ENCODE measurements around the gene BCR. TPM values are rescaled to one million over a fixed set of nuclear protein-coding genes. Genes with fewer than 3 reads are reported as not detected.

Gene BCR
- total RNA-seq, 2 experiments from 2014 or later = 62.3 to 63.3 TPM

GRCh38 chr22:23241562-23242472, 61.5 kb downstream of the BCR start:
- CTCF ChIA-PET = interaction anchor here (1.1 to 3.0 kb wide), 7 partner anchors 10 to 66 kb away, joined by 3 to 14 read pairs (median 6); no protein-coding TSS in a partner anchor
- H3K27ac Mint-ChIP-seq = peak overlapping the region; percentile 65
- H3K9me3 Mint-ChIP-seq = no peaks in the 10 kb centered on the region
- peaks cover 91% of the 10 kb centered on the region for H3K4me1 Mint-ChIP-seq (ENCODE audit: low read depth)
- H3K27me3 Mint-ChIP-seq (ENCODE audit: low read depth) = no peaks in the 10 kb centered on the region
- H3K36me3 Mint-ChIP-seq (ENCODE audit: low read depth) = peaks cover 12% of the 10 kb centered on the region
- H3K4me3 Mint-ChIP-seq = no peak overlapping the region
- no peak for DNase-seq
- intact Hi-C loops (cut with micrococcal nuclease) = loop anchor here (5.0 kb wide), 2 partner anchors 40 to 465 kb away; no protein-coding TSS in a partner anchor

- Mint-ChIP-seq H3K27ac (peak overlapping the region; percentile 86), H3K4me3 (peak overlapping the region; percentile 23), H3K36me3 (ENCODE audit: low read depth) (peaks cover 9% of the 10 kb centered on the region), H3K27me3 (ENCODE audit: low read depth) (no peaks in the 10 kb centered on the region), H3K9me3 (no peaks in the 10 kb centered on the region), H3K4me1 (ENCODE audit: low read depth) (peaks cover 91% of the 10 kb centered on the region)
- DNase-seq = no peak
- CTCF ChIA-PET = interaction anchor here (1.1 to 3.0 kb wide), 12 partner anchors 10 to 66 kb away, joined by 3 to 14 read pairs (median 6); no protein-coding TSS in a partner anchor
- intact Hi-C loops (cut with micrococcal nuclease) = loop anchor here (1.0 to 5.0 kb wide), 7 partner anchors 16 to 465 kb away; no protein-coding TSS in a partner anchor
These were observed 62.2 kb downstream of the BCR start for GRCh38 chr22:23242473-23243001.

- intact Hi-C loops (cut with micrococcal nuclease) = loop anchor here (1.0 to 5.0 kb wide), 7 partner anchors 17 to 464 kb away; no protein-coding TSS in a partner anchor
- peak; percentile 88 for DNase-seq
- peaks cover 8% of the 10 kb centered on the region for H3K36me3 Mint-ChIP-seq (ENCODE audit: low read depth)
- H3K27ac Mint-ChIP-seq = peak overlapping the region; percentile 87
- no peaks in the 10 kb centered on the region for H3K27me3 Mint-ChIP-seq (ENCODE audit: low read depth)
- peak overlapping the region; percentile 53 for H3K4me3 Mint-ChIP-seq
- CTCF ChIA-PET = interaction anchor here (0.6 to 3.0 kb wide), 13 partner anchors 9 to 1221 kb away, joined by 3 to 14 read pairs (median 5); no protein-coding TSS in a partner anchor
- peaks cover 91% of the 10 kb centered on the region for H3K4me1 Mint-ChIP-seq (ENCODE audit: low read depth)
- no peaks in the 10 kb centered on the region for H3K9me3 Mint-ChIP-seq
These were observed 62.8 kb downstream of the BCR start for GRCh38 chr22:23243006-23243573.

GRCh38 chr22:23243859-23244689, 63.8 kb downstream of the BCR start:
- DNase-seq = no peak
- no peaks in the 10 kb centered on the region for H3K9me3 Mint-ChIP-seq
- CTCF ChIA-PET = interaction anchor here (0.6 to 3.0 kb wide), 10 partner anchors 24 to 1220 kb away, joined by 3 to 14 read pairs (median 5); no protein-coding TSS in a partner anchor
- H3K27ac Mint-ChIP-seq = peak overlapping the region; percentile 87
- intact Hi-C loops (cut with micrococcal nuclease) = loop anchor here (1.0 to 5.0 kb wide), 7 partner anchors 18 to 463 kb away; no protein-coding TSS in a partner anchor
- H3K4me3 Mint-ChIP-seq = peak overlapping the region; percentile 53
- H3K36me3 Mint-ChIP-seq (ENCODE audit: low read depth) = peaks cover 8% of the 10 kb centered on the region
- peaks cover 89% of the 10 kb centered on the region for H3K4me1 Mint-ChIP-seq (ENCODE audit: low read depth)
- H3K27me3 Mint-ChIP-seq (ENCODE audit: low read depth) = no peaks in the 10 kb centered on the region

- no peak for DNase-seq
- intact Hi-C loops (cut with micrococcal nuclease) = loop anchor here (5.0 kb wide), 2 partner anchors 38 to 463 kb away; no protein-coding TSS in a partner anchor
- CTCF ChIA-PET = no interaction called here
- H3K4me1 Mint-ChIP-seq (ENCODE audit: low read depth) = peaks cover 88% of the 10 kb centered on the region
- H3K27me3 Mint-ChIP-seq (ENCODE audit: low read depth) = no peaks in the 10 kb centered on the region
- peaks cover 4% of the 10 kb centered on the region for H3K36me3 Mint-ChIP-seq (ENCODE audit: low read depth)
- no peak overlapping the region for H3K4me3 Mint-ChIP-seq
- H3K9me3 Mint-ChIP-seq = no peaks in the 10 kb centered on the region
- H3K27ac Mint-ChIP-seq = peak overlapping the region; percentile 87
These were observed 64.4 kb downstream of the BCR start for GRCh38 chr22:23244690-23245044.

- H3K36me3 Mint-ChIP-seq (ENCODE audit: low read depth) = peaks cover 2% of the 10 kb centered on the region
- CTCF ChIA-PET = no interaction called here
- H3K27me3 Mint-ChIP-seq (ENCODE audit: low read depth) = no peaks in the 10 kb centered on the region
- H3K4me1 Mint-ChIP-seq (ENCODE audit: low read depth) = peaks cover 88% of the 10 kb centered on the region
- DNase-seq = no peak
- peak overlapping the region; percentile 61 for H3K27ac Mint-ChIP-seq
- no peak overlapping the region for H3K4me3 Mint-ChIP-seq
- no peaks in the 10 kb centered on the region for H3K9me3 Mint-ChIP-seq
- intact Hi-C loops (cut with micrococcal nuclease) = no loop called here
These were observed 64.9 kb downstream of the BCR start for GRCh38 chr22:23245045-23245798.

- H3K9me3 Mint-ChIP-seq = no peaks in the 10 kb centered on the region
- CTCF ChIA-PET = no interaction called here
- intact Hi-C loops (cut with micrococcal nuclease) = no loop called here
These were observed 65.5 kb downstream of the BCR start for GRCh38 chr22:23245799-23246136.

GRCh38 chr22:23246982-23247766, 66.9 kb downstream of the BCR start:
- no peak for DNase-seq
- intact Hi-C loops (cut with micrococcal nuclease) = no loop called here
- Mint-ChIP-seq H3K4me3 (no peak overlapping the region), H3K27me3 (ENCODE audit: low read depth) (no peaks in the 10 kb centered on the region), H3K36me3 (ENCODE audit: low read depth) (no peaks in the 10 kb centered on the region), H3K27ac (peak overlapping the region; percentile 24), H3K9me3 (no peaks in the 10 kb centered on the region), H3K4me1 (ENCODE audit: low read depth) (peaks cover 92% of the 10 kb centered on the region)
- CTCF ChIA-PET = interaction anchor here (0.6 kb wide), 1 partner anchor 69 kb away, joined by 4 read pairs; no protein-coding TSS in a partner anchor

More at GRCh38 chr22:23245799-23246136, 65.5 kb downstream of the BCR start:
- Mint-ChIP-seq H3K4me3 (no peak overlapping the region), H3K4me1 (ENCODE audit: low read depth) (peaks cover 90% of the 10 kb centered on the region), H3K27ac (peak overlapping the region; percentile 61), H3K27me3 (ENCODE audit: low read depth) (no peaks in the 10 kb centered on the region), H3K36me3 (ENCODE audit: low read depth) (peaks cover under 1% of the 10 kb centered on the region)
- DNase-seq = peak; percentile 30

- H3K27ac Mint-ChIP-seq = no peak overlapping the region
These were observed 68.3 kb downstream of the BCR start for GRCh38 chr22:23248583-23248982.

GRCh38 chr22:23250056-23250784, 69.9 kb downstream of the BCR start:
- peaks cover 68% of the 10 kb centered on the region for H3K4me1 Mint-ChIP-seq (ENCODE audit: low read depth)
- no peaks in the 10 kb centered on the region for H3K27me3 Mint-ChIP-seq (ENCODE audit: low read depth)
- peaks cover 6% of the 10 kb centered on the region for H3K36me3 Mint-ChIP-seq (ENCODE audit: low read depth)
- intact Hi-C loops (cut with micrococcal nuclease) = no loop called here
- CTCF ChIA-PET = interaction anchor here (1.1 to 2.5 kb wide), 3 partner anchors 25 to 71 kb away, joined by 3 to 11 read pairs (median 4); partner anchors contain the start of gene BCR
- no peaks in the 10 kb centered on the region for H3K9me3 Mint-ChIP-seq
- H3K27ac Mint-ChIP-seq = peak overlapping the region; percentile 18
- DNase-seq = no peak
- no peak overlapping the region for H3K4me3 Mint-ChIP-seq

More at GRCh38 chr22:23248583-23248982, 68.3 kb downstream of the BCR start:
- DNase-seq = no peak
- no peak overlapping the region for H3K4me3 Mint-ChIP-seq
- H3K36me3 Mint-ChIP-seq (ENCODE audit: low read depth) = no peaks in the 10 kb centered on the region
- no peaks in the 10 kb centered on the region for H3K27me3 Mint-ChIP-seq (ENCODE audit: low read depth)
- CTCF ChIA-PET = interaction anchor here (1.6 kb wide), 1 partner anchor 33 kb away, joined by 4 read pairs; no protein-coding TSS in a partner anchor
- H3K4me1 Mint-ChIP-seq (ENCODE audit: low read depth) = peaks cover 79% of the 10 kb centered on the region
- intact Hi-C loops (cut with micrococcal nuclease) = no loop called here
- H3K9me3 Mint-ChIP-seq = no peaks in the 10 kb centered on the region
